ENCODE measurements around the gene FICD. TPM values are rescaled to one million over a fixed set of nuclear protein-coding genes. Genes with fewer than 3 reads are reported as not detected.

Gene FICD
- total and polyA plus RNA-seq, 9 of the 15 experiments (the other 6 are each of a cell fraction or from before 2014, with no cell fraction given) = 0.88 to 4.5 (median 1.9) TPM

DNA sequence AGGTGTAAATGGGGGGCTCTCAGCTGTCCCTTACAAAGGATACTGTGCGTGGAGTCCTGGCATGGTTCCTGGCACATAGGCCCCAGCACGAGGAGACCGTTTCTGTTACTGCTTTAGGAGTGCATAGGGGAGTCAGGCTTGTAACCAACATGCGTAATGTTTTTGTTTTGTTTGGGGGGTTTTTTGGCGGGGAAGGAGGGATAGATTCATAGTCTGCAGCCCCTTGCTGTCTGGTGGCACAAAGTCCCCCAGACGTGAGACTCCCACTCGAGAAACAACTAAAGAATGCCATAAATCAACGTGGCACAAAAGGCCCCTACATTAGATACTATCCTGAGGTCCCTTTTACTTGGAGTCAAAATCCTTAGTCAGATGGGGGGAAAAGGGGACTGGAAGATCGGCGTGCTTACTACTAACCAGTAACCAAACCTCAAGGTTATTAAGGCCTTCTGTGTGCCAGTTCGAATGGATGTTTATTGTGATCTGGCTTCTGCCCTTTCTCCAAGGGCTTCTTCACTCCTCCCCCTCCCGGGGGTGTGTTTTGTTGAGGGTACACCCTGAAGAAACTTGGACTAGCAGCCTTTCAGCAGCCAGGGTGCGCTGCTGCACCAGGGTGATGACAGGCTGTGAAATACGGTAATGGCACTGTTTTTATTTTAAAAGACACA, 48.2 kb downstream of the FICD start (continued):
- TF ChIP-seq NBN (IDR thresholded peaks at IDR 0.05; ENCODE audit: low read depth) (peak; percentile 71; the same call in 1 of the 2 replicates), EP300 (IDR thresholded peaks at IDR 0.05; ENCODE audit: low read length) (peak; percentile 83), ZKSCAN1 (IDR thresholded peaks at IDR 0.05; ENCODE audit: low read depth, low read length) (no peak), ZNF766 (CRISPR knock-in tag; conservative IDR thresholded peaks at IDR 0.05) (peak; percentile 53; the same call in 1 of the 2 replicates), CC2D1A (IDR thresholded peaks at IDR 0.05) (peak; percentile 55; the same call in 1 of the 2 replicates), MBD2 (IDR thresholded peaks at IDR 0.05; ENCODE audit: borderline replicate concordance, low read depth) (no peak), RB1 (IDR thresholded peaks at IDR 0.05; ENCODE audit: low read depth) (peak; percentile 66; the same call in 1 of the 2 replicates), NR2F6 (CRISPR knock-in tag; IDR thresholded peaks at IDR 0.05) (0 out of 2 replicates have a peak, but pooled peaks have one; percentile 5), STAG1 (CRISPR knock-in tag; IDR thresholded peaks at IDR 0.05; ENCODE audit: borderline replicate concordance) (peak; percentile 58; the same call in 1 of the 2 replicates), ZNF586 (CRISPR knock-in tag; conservative IDR thresholded peaks at IDR 0.05) (no peak), TFAP4 (CRISPR knock-in tag; IDR thresholded peaks at IDR 0.05; ENCODE audit: borderline replicate concordance) (peak; percentile 45; the same call in 1 of the 2 replicates)
- TF ChIP-seq, protein P1, sequence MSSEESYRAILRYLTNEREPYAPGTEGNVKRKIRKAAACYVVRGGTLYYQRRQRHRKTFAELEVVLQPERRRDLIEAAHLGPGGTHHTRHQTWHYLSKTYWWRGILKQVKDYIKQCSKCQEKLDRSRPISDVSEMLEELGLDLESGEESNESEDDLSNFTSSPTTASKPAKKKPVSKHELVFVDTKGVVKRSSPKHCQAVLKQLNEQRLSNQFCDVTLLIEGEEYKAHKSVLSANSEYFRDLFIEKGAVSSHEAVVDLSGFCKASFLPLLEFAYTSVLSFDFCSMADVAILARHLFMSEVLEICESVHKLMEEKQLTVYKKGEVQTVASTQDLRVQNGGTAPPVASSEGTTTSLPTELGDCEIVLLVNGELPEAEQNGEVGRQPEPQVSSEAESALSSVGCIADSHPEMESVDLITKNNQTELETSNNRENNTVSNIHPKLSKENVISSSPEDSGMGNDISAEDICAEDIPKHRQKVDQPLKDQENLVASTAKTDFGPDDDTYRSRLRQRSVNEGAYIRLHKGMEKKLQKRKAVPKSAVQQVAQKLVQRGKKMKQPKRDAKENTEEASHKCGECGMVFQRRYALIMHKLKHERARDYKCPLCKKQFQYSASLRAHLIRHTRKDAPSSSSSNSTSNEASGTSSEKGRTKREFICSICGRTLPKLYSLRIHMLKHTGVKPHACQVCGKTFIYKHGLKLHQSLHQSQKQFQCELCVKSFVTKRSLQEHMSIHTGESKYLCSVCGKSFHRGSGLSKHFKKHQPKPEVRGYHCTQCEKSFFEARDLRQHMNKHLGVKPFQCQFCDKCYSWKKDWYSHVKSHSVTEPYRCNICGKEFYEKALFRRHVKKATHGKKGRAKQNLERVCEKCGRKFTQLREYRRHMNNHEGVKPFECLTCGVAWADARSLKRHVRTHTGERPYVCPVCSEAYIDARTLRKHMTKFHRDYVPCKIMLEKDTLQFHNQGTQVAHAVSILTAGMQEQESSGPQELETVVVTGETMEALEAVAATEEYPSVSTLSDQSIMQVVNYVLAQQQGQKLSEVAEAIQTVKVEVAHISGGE (CRISPR knock-in tag; IDR thresholded peaks at IDR 0.05) = no peak
- TF ChIP-seq, protein P2, sequence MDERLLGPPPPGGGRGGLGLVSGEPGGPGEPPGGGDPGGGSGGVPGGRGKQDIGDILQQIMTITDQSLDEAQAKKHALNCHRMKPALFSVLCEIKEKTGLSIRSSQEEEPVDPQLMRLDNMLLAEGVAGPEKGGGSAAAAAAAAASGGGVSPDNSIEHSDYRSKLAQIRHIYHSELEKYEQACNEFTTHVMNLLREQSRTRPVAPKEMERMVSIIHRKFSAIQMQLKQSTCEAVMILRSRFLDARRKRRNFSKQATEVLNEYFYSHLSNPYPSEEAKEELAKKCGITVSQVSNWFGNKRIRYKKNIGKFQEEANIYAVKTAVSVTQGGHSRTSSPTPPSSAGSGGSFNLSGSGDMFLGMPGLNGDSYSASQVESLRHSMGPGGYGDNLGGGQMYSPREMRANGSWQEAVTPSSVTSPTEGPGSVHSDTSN (CRISPR knock-in tag; IDR thresholded peaks at IDR 0.05; ENCODE audit: low read depth) = no peak
- TF ChIP-seq, protein P2 (tag; conservative IDR thresholded peaks at IDR 0.05; ENCODE audit: low read depth) = peak; percentile 94
- TF ChIP-seq, protein P3, sequence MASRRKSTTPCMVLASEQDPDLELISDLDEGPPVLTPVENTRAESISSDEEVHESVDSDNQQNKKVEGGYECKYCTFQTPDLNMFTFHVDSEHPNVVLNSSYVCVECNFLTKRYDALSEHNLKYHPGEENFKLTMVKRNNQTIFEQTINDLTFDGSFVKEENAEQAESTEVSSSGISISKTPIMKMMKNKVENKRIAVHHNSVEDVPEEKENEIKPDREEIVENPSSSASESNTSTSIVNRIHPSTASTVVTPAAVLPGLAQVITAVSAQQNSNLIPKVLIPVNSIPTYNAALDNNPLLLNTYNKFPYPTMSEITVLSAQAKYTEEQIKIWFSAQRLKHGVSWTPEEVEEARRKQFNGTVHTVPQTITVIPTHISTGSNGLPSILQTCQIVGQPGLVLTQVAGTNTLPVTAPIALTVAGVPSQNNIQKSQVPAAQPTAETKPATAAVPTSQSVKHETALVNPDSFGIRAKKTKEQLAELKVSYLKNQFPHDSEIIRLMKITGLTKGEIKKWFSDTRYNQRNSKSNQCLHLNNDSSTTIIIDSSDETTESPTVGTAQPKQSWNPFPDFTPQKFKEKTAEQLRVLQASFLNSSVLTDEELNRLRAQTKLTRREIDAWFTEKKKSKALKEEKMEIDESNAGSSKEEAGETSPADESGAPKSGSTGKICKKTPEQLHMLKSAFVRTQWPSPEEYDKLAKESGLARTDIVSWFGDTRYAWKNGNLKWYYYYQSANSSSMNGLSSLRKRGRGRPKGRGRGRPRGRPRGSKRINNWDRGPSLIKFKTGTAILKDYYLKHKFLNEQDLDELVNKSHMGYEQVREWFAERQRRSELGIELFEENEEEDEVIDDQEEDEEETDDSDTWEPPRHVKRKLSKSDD (conservative IDR thresholded peaks at IDR 0.05; ENCODE audit: low read length) = 0 out of 2 replicates have a peak, but pooled peaks have one; percentile 47
- TF ChIP-seq, protein P4, sequence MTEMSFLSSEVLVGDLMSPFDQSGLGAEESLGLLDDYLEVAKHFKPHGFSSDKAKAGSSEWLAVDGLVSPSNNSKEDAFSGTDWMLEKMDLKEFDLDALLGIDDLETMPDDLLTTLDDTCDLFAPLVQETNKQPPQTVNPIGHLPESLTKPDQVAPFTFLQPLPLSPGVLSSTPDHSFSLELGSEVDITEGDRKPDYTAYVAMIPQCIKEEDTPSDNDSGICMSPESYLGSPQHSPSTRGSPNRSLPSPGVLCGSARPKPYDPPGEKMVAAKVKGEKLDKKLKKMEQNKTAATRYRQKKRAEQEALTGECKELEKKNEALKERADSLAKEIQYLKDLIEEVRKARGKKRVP (CRISPR knock-in tag; IDR thresholded peaks at IDR 0.05) = peak; percentile 90

Measured in K562 (cell line).